Central memory CD8-positive, alpha-beta T cell (primary cell): ENCODE results near the gene TSHZ2.

Source experiments
- ATAC-seq: fragments of 150-1000 bp; cut with Tn5 transposase; replicated peaks from 2 replicates; pipeline ENCODE4 v1.10.0; 2022; ENCODE audit warnings: mild to moderate bottlenecking, moderate FRiP score, moderate number of reproducible peaks; ENCODE audit not compliant: poor library complexity, severe bottlenecking; ENCODE audit errors: extremely low read depth
- DNase-seq, 2 donors: peaks; one replicate each; pipeline ENCODE4 v3.0.0; 2021; ENCODE audit warnings: low spot score in 2 of 2
- H3K27ac Mint-ChIP-seq: one replicate; pipeline ENCODE4 v1.8.0; 2022; ENCODE audit warnings: low read depth, mild to moderate bottlenecking, moderate library complexity, mixed read lengths
- H3K27me3 Mint-ChIP-seq: one replicate; pipeline ENCODE4 v1.8.0; 2022; ENCODE audit warnings: mixed read lengths
- H3K36me3 Mint-ChIP-seq: one replicate; pipeline ENCODE4 v1.8.0; 2022; ENCODE audit warnings: mild to moderate bottlenecking, moderate library complexity, mixed read lengths; ENCODE audit not compliant: insufficient read depth
- H3K4me1 Mint-ChIP-seq: one replicate; pipeline ENCODE4 v1.8.0; 2022; ENCODE audit warnings: mixed read lengths
- H3K4me3 Mint-ChIP-seq: one replicate; pipeline ENCODE4 v1.8.0; 2022; ENCODE audit warnings: mild to moderate bottlenecking, moderate library complexity, mixed read lengths
- H3K9me3 Mint-ChIP-seq: one replicate; pipeline ENCODE4 v1.8.0; 2022; ENCODE audit warnings: mixed read lengths

The TSHZ2 gene

DNA sequence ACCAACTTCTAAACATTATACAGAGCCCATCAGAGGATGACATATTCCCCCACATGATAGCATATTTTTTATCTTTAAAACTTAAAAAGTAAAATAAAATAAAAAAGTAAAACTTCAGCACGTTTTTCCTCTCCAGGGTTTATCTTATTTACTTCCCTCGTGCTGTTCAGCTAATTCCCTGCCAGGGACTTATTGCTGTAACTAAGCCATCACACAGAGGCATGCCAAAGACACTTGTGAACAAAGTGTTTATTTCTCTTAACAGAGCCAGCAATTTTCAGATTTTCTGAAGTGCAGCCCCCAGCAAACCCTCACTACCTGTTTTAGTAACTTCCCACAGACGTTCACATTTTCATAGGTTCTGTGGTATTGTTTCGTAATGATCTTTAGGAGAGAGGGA lies 327.7 kb downstream of the TSHZ2 start:
- Mint-ChIP-seq H3K9me3 (no peaks in the 10 kb centered on the region), H3K27me3 (peaks cover 59% of the 10 kb centered on the region)
- ATAC-seq, result no peak

DNA sequence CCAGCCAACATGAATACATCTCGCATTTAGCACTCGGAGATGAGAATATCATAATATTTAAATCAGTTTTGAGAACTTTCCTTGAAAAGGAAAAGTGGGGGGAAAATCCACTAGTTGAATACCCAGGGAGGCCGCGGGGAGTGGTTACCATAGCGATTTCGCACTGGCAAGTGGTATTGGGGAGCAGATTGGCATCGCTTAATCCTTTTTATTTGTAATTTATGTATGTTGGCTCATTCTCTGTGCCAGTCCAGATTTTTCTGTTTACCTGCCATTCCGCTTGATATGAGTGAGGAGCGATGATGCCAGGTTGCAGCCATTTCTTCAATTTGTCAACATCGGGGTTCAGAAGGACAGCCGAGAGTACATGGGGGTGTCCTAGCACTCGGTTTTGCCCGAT lies 329.7 kb downstream of the TSHZ2 start:
- no peak for ATAC-seq
- DNase-seq, result no peak

More for the DNA sequence above, 327.7 kb downstream of the TSHZ2 start:
- H3K4me3 Mint-ChIP-seq, result no peak overlapping the region
- no peaks in the 10 kb centered on the region for H3K36me3 Mint-ChIP-seq
- DNase-seq, result no peak
- no peak overlapping the region for H3K27ac Mint-ChIP-seq
- H3K4me1 Mint-ChIP-seq, result no peaks in the 10 kb centered on the region

DNA sequence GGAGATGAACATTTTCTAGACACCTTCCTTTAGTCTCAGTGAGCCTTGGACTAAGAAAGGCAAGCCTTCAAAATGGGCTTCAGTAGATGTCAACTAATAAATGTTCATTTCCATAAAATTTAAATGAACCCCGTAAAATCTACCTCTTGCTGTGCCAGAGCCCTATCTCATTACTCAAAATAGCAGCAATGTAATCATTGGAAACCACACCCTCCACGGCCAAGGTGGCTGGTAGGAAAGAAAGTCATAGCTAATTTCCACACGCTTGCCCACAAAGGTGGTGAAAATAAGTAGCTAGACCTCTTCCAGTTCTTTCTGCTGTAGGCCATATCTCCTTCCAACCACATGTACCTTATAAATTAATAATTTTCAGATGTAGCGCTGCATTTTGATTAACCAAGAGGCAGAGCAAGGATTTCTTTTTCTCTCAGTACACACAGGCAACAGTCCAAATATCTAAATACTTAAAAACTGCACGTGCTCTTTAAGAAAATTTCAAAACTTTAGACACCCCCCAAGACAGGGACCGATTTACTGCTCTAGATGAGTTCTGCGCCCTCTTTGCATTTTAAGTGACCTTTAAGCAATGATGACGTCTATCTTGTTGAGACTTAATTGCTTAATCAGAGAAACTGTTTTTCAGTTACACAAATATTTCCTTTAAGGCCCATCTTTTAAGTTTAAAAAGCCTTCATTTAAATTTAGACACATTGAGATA lies 330.7 kb downstream of the TSHZ2 start:
- no peaks in the 10 kb centered on the region for H3K9me3 Mint-ChIP-seq
- peaks cover 60% of the 10 kb centered on the region for H3K27me3 Mint-ChIP-seq
- DNase-seq (no peak), ATAC-seq (no peak)
- no peaks in the 10 kb centered on the region for H3K4me1 Mint-ChIP-seq
- H3K27ac Mint-ChIP-seq, result no peak overlapping the region
- H3K4me3 Mint-ChIP-seq, result no peak overlapping the region
- no peaks in the 10 kb centered on the region for H3K36me3 Mint-ChIP-seq

More for the DNA sequence above, 329.7 kb downstream of the TSHZ2 start:
- Mint-ChIP-seq H3K27me3 (peaks cover 58% of the 10 kb centered on the region), H3K36me3 (no peaks in the 10 kb centered on the region), H3K27ac (no peak overlapping the region), H3K9me3 (no peaks in the 10 kb centered on the region), H3K4me3 (no peak overlapping the region), H3K4me1 (no peaks in the 10 kb centered on the region)

DNA sequence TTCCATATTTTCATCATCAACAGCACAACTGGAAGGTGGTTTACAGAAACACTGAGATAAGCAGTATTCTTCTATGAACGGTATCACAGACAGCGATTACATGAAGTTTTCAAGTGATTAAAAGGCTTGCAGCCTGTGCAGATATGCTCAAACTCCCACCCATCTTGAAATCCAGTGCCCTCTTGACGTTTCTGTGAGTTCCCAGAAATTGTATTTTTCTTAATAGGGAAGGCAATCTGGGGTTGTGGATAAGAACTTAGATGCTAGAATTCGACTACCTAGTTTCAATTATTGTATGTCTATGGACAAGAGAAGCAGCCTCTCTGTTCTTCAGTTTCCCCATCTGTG lies 331.2 kb downstream of the TSHZ2 start:
- ATAC-seq, result no peak
- no peak overlapping the region for H3K4me3 Mint-ChIP-seq

DNA sequence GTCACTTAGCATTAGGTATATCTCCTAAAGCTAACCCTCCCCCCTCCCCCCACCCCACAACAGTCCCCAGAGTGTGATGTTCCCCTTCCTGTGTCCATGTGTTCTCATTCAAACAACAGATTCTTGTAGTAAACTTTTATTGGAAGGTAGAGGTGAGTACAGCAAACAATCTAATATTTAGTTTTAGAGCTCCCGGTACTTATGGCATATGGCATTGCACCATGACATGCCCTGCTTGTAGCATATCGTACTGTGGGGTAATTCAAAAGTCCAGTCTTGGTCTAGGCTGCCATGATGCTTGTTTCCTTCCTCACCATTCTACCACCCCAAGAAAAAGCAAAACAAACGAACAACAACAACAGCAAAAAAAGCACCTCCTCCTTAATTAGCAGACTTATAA lies 332.0 kb downstream of the TSHZ2 start:
- Mint-ChIP-seq H3K27ac (no peak overlapping the region), H3K36me3 (no peaks in the 10 kb centered on the region), H3K4me3 (no peak overlapping the region), H3K9me3 (no peaks in the 10 kb centered on the region), H3K4me1 (no peaks in the 10 kb centered on the region), H3K27me3 (peaks cover 60% of the 10 kb centered on the region)
- ATAC-seq (no peak), DNase-seq (no peak)

More for the DNA sequence above, 331.2 kb downstream of the TSHZ2 start:
- H3K27me3 Mint-ChIP-seq, result peaks cover 60% of the 10 kb centered on the region
- no peak for DNase-seq
- H3K9me3 Mint-ChIP-seq, result no peaks in the 10 kb centered on the region
- H3K27ac Mint-ChIP-seq, result no peak overlapping the region
- no peaks in the 10 kb centered on the region for H3K4me1 Mint-ChIP-seq
- no peaks in the 10 kb centered on the region for H3K36me3 Mint-ChIP-seq

DNA sequence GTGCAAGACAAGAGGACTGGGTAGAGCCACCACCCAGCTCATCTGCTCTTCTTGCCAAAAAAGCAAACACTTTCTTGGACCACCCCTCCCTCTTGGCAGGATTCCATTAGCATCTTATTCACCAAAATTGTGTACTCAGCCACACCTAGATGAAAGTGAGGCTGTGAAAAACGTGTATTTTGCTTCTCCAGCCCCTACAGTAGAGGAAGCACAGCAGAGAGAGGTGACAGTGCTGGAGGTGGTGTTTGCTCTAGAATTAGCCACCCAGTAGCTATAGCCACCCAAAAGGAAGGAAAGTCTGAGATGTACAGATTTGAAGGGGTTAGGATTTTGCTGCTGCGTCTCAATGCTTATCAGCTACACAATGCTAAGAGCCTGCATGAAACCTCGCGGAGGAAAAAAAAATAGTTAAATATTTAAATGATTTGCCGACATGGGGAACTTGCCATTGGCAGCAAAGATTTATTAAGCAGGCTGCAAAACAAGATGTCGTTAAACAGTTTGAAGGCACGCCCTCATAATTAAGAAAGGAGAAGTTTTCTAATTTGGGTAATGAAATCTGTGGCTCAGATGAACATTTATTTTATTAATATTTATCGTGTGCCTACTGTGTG lies 334.1 kb downstream of the TSHZ2 start:
- H3K27ac Mint-ChIP-seq, result no peak overlapping the region
- H3K36me3 Mint-ChIP-seq, result no peaks in the 10 kb centered on the region
- H3K9me3 Mint-ChIP-seq, result no peaks in the 10 kb centered on the region
- ATAC-seq (no peak), DNase-seq (no peak)
- H3K4me3 Mint-ChIP-seq, result no peak overlapping the region
- no peaks in the 10 kb centered on the region for H3K4me1 Mint-ChIP-seq
- peaks cover 44% of the 10 kb centered on the region for H3K27me3 Mint-ChIP-seq

DNA sequence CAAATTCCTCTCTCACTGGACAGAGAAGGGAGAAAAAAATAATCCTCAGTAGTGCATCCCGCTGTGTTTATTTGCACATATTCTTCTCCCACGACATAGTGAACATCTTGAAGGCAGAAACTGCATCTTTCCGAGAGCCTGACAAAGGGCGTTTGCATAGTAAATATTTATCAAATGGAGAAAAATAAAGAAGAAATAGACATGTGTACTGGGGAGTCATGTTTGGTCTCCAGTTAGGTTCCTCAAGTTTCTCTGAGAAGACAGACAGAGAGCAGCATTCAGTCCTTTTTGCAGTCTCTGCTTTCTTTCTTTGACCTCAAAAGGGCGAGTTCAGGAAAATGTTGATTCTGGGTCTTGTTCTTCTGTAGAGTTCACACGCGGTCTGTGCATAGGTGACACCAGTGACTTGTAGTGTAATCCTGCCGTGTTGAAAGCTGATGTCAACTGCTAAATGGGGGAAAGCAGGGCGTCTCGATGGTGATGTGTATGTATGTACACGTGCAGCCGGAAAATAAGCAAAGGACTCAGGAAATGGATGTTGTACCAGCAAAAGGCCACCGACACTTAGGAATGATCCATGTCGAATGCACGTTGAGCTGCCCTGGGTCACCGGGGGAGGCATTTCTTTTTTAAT lies 335.9 kb downstream of the TSHZ2 start:
- no peak overlapping the region for H3K4me3 Mint-ChIP-seq
- no peaks in the 10 kb centered on the region for H3K4me1 Mint-ChIP-seq
- peaks cover 44% of the 10 kb centered on the region for H3K27me3 Mint-ChIP-seq
- H3K36me3 Mint-ChIP-seq, result no peaks in the 10 kb centered on the region
- no peak for ATAC-seq
- no peak overlapping the region for H3K27ac Mint-ChIP-seq
- no peaks in the 10 kb centered on the region for H3K9me3 Mint-ChIP-seq
- DNase-seq, result no peak

DNA sequence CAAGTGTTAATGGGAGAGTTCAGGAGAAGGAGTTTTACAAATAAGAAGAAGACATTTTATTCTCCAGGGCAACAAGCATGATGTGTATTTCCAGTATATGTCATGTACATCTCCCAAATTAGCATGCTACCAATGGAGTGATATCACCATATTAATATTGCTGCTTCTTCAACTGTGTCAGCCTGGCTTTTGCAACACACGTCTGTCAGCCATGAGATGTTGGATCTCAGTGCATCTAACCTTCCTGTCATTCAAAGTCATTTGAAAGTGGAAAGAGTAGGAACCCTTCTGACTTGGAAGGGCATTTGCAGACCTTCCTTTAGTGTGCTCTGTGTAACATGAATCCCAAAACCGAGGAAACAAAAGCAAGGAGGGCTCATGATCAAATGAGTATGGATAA lies 337.4 kb downstream of the TSHZ2 start:
- Mint-ChIP-seq H3K27me3 (peaks cover 44% of the 10 kb centered on the region), H3K9me3 (no peaks in the 10 kb centered on the region), H3K4me3 (no peak overlapping the region), H3K36me3 (no peaks in the 10 kb centered on the region), H3K27ac (no peak overlapping the region), H3K4me1 (no peaks in the 10 kb centered on the region)
- ATAC-seq (no peak), DNase-seq (no peak)

DNA sequence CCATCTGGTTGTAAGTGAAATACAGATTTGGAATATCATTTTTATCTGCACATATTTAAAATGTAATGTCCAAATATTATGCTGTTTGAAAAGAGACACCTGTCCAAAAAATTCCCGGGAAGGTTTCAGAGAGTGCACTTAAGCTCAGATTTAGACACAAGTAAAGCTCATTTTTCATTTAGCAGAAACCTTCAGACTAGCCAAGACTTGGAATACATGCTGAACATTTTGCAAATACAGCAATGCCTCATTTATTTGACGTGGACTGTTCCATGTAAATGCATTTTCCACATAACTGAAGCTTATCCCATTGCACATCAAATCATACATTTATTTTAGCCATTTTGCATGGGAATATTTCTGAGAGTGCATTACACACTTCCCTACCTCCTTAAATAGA lies 340.8 kb downstream of the TSHZ2 start:
- no peak for ATAC-seq

DNA sequence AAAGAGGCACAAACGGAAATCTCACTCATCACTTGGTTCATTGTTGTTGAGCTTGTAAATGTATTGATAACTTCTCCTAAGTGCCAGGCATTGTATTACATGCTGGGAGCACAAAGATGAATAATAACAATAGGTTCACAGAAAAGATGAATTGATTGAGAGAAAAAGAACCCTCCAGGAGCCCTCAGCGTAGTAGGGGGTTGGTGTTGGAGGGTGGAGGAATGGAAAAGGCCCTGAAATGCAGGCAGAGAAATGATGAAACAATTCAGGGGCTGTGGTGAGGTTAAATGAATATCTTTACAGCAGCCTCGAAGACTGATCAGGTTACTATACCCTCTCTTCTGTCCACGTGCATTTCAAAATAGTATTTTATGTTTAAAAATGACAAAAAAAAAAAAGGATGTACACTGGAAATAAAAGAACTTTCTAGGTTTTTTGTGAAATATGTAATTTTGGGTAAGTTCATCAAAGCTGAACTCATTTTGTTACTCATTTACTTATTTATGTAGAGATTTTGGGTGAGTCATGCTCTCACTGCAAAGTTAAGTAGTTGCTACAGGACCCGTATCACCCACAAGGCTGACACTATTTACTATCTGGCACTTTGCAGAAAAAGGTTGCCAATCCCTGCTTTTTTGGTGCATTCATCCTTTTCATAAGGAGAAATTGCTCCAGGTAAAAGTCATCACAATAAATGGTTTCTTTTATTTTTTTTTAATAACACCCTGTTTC lies 344.2 kb downstream of the TSHZ2 start:
- H3K27ac Mint-ChIP-seq, result no peak overlapping the region
- no peak for DNase-seq
- ATAC-seq, result no peak

More for the DNA sequence above, 340.8 kb downstream of the TSHZ2 start:
- Mint-ChIP-seq H3K27ac (no peak overlapping the region), H3K4me1 (no peaks in the 10 kb centered on the region), H3K27me3 (peaks cover 27% of the 10 kb centered on the region), H3K9me3 (no peaks in the 10 kb centered on the region), H3K36me3 (no peaks in the 10 kb centered on the region), H3K4me3 (no peak overlapping the region)
- no peak for DNase-seq

DNA sequence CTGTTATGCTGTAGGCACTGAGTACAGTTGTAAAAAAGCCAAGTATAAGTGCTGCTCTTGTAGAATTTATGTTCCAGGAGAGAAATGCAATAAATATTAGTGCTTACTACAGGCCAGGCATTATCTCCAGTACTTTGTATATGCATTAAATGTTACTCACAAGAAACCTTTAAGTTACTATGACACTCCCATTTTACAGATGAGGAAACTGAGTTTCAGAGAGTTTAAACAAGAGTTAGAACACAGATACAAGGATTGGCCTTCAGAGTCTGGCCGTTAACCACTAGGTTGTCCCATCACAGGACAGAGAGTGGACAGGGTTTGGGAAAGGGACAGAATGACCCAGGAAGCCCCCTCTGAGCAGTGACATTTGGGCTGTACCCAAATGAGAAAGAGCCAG lies 347.0 kb downstream of the TSHZ2 start:
- ATAC-seq, result no peak
- Mint-ChIP-seq H3K27me3 (peaks cover 15% of the 10 kb centered on the region), H3K36me3 (peaks cover 1% of the 10 kb centered on the region)

More for the DNA sequence above, 344.2 kb downstream of the TSHZ2 start:
- Mint-ChIP-seq H3K9me3 (no peaks in the 10 kb centered on the region), H3K27me3 (peaks cover 15% of the 10 kb centered on the region), H3K4me1 (no peaks in the 10 kb centered on the region), H3K36me3 (no peaks in the 10 kb centered on the region), H3K4me3 (no peak overlapping the region)

DNA sequence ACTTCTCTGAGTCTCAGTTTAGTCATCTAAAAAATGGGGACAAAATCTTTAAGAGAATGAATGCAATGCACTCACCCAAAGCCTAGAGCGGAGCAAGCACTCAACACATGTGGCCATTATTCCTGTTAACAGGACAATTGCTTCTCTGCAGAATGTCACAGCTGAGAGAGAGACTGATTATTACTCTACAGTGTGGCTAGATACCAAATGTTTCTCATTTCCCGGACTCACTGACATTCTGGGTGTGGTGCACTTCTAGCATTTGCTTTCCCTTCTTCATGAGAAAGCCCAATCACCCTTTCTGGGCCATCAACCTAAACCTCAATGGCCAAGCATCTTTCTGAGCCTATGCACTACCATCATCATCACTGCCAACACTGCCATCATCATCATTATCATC lies 347.6 kb downstream of the TSHZ2 start:
- ATAC-seq (no peak), DNase-seq (no peak)
- H3K4me1 Mint-ChIP-seq, result no peaks in the 10 kb centered on the region
- peaks cover 15% of the 10 kb centered on the region for H3K27me3 Mint-ChIP-seq
- peaks cover 1% of the 10 kb centered on the region for H3K36me3 Mint-ChIP-seq
- H3K27ac Mint-ChIP-seq, result no peak overlapping the region
- H3K9me3 Mint-ChIP-seq, result no peaks in the 10 kb centered on the region
- no peak overlapping the region for H3K4me3 Mint-ChIP-seq

More for the DNA sequence above, 347.0 kb downstream of the TSHZ2 start:
- no peak for DNase-seq
- Mint-ChIP-seq H3K4me3 (no peak overlapping the region), H3K27ac (no peak overlapping the region), H3K9me3 (no peaks in the 10 kb centered on the region), H3K4me1 (no peaks in the 10 kb centered on the region)
